Activated CD8-positive, alpha-beta memory T cell treated with anti-CD3 and anti-CD28 coated beads for 4 hours (primary cell): ENCODE measurements around the gene RHO.
"Not testable (repeated sequence)": the region's sequence is repeated elsewhere in the genome, so short reads cannot be mapped to it uniquely, and the experiment has no call there.

Experiments
- DNase-seq, 2 donors: peaks; one replicate each; pipeline ENCODE4 v3.0.0-alpha.2; 2020; ENCODE audit warnings: low read depth in 2 of 2

The RHO gene

GRCh38 chr3:129543156-129543790 lies 14.8 kb downstream of the RHO start, which contains the start of gene H1-8:
TSS of gene H1-8 (plus strand) at chr3:129543175. CDS start at chr3:129543219, 44 bp downstream.
- no peak for DNase-seq

- DNase-seq: no peak
Observed at GRCh38 chr3:129543999-129544398, 15.6 kb downstream of the RHO start.

- not testable (repeated sequence) for DNase-seq
Observed at GRCh38 chr3:129545951-129546350, 17.5 kb downstream of the RHO start.

GRCh38 chr3:129547241-129547640 lies 18.8 kb downstream of the RHO start:
- DNase-seq: no peak

GRCh38 chr3:129548104-129548965 lies 19.9 kb downstream of the RHO start:
- no peak for DNase-seq

GRCh38 chr3:129549006-129549800 lies 20.8 kb downstream of the RHO start:
- DNase-seq: no peak

- no peak for DNase-seq
Observed at GRCh38 chr3:129549805-129550204, 21.4 kb downstream of the RHO start.

GRCh38 chr3:129552287-129553050 lies 24.0 kb downstream of the RHO start:
- DNase-seq: no peak

GRCh38 chr3:129553171-129553570 lies 24.7 kb downstream of the RHO start:
- no peak for DNase-seq

GRCh38 chr3:129553719-129554118 lies 25.3 kb downstream of the RHO start:
- DNase-seq: no peak

GRCh38 chr3:129554356-129555152 lies 26.1 kb downstream of the RHO start:
- no peak for DNase-seq

GRCh38 chr3:129555153-129555550 lies 26.7 kb downstream of the RHO start:
- no peak for DNase-seq

- no peak for DNase-seq
Observed at GRCh38 chr3:129555616-129556357, 27.3 kb downstream of the RHO start.

- no peak for DNase-seq
Observed at GRCh38 chr3:129556358-129556695, 27.9 kb downstream of the RHO start.

- DNase-seq: no peak
Observed at GRCh38 chr3:129556890-129557547, 28.6 kb downstream of the RHO start.

GRCh38 chr3:129557548-129557894 lies 29.1 kb downstream of the RHO start:
- no peak for DNase-seq

- no peak for DNase-seq
Observed at GRCh38 chr3:129558081-129558771, 29.8 kb downstream of the RHO start.

GRCh38 chr3:129558772-129559564 lies 30.5 kb downstream of the RHO start:
- no peak for DNase-seq
